HEK293T (cell line): ENCODE results near the gene FHIT.

Experiments used
- CTCF ChIA-PET: fragments of 350-600 bp; formaldehyde crosslinking; extraction: SDS; loops from one replicate; lab custom pipeline; 2021; ENCODE audit warnings: antibody characterized with exemption, inconsistent platforms; lab: Yijun Ruan, JAX
- POLR2A ChIA-PET: fragments of 350-600 bp; formaldehyde crosslinking; extraction: SDS; loops from one replicate; lab custom pipeline; 2020; ENCODE audit warnings: antibody characterized with exemption, inconsistent platforms; lab: Yijun Ruan, JAX
- DNase-seq: peaks from one replicate; pipeline ENCODE4 v3.0.0; 2012; ENCODE audit warnings: mixed read lengths; ENCODE audit errors: extremely low spot score
- ARNT ChIP-seq: fragments of 450-650 bp; IDR thresholded peaks from 2 replicates; pipeline ENCODE4 v1.6.1; 2017; ENCODE audit warnings: mild to moderate bottlenecking
- BHLHE40 ChIP-seq: fragments of 450-650 bp; IDR thresholded peaks from 2 replicates; pipeline ENCODE4 v1.6.1; 2016; ENCODE audit warnings: mild to moderate bottlenecking, moderate library complexity, borderline replicate concordance
- CTBP1 ChIP-seq: fragments of 450-650 bp; IDR thresholded peaks from 2 replicates; pipeline ENCODE4 v1.6.1; 2016; ENCODE audit warnings: borderline replicate concordance
- ELF4 ChIP-seq: fragments of 450-650 bp; IDR thresholded peaks from 2 replicates; pipeline ENCODE4 v1.6.1; 2017; ENCODE audit warnings: antibody characterized with exemption
- FOXA1 ChIP-seq: fragments of 450-650 bp; IDR thresholded peaks from 2 replicates; pipeline ENCODE4 v1.6.1; 2016; ENCODE audit warnings: mild to moderate bottlenecking
- FOXK2 ChIP-seq: fragments of 450-650 bp; IDR thresholded peaks from 2 replicates; pipeline ENCODE4 v1.6.1; 2016; ENCODE audit warnings: mild to moderate bottlenecking
- FOXM1 ChIP-seq: fragments of 450-650 bp; IDR thresholded peaks from 2 replicates; pipeline ENCODE4 v1.6.1; 2017; ENCODE audit warnings: mild to moderate bottlenecking, borderline replicate concordance
- HDGF ChIP-seq: fragments of 450-650 bp; IDR thresholded peaks from 2 replicates; pipeline ENCODE4 v1.6.1; 2017; ENCODE audit warnings: antibody characterized with exemption, borderline replicate concordance
- L3MBTL2 ChIP-seq: fragments of 450-650 bp; conservative IDR thresholded peaks from 2 replicates; pipeline ENCODE4 v1.6.1; 2016; ENCODE audit warnings: mild to moderate bottlenecking
- LEF1 ChIP-seq: fragments of 450-650 bp; IDR thresholded peaks from 2 replicates; pipeline ENCODE4 v1.6.1; 2017; ENCODE audit warnings: mild to moderate bottlenecking, borderline replicate concordance
- NFRKB ChIP-seq: fragments of 450-650 bp; IDR thresholded peaks from 2 replicates; pipeline ENCODE4 v1.6.1; 2016; ENCODE audit warnings: mild to moderate bottlenecking, moderate library complexity
- PKNOX1 ChIP-seq: fragments of 450-650 bp; IDR thresholded peaks from 2 replicates; pipeline ENCODE4 v1.6.1; 2016
- SP1 ChIP-seq: fragments of 450-650 bp; IDR thresholded peaks from 2 replicates; pipeline ENCODE4 v1.6.1; 2017
- SUZ12 ChIP-seq: fragments of 450-650 bp; IDR thresholded peaks from 2 replicates; pipeline ENCODE4 v1.6.1; 2016; ENCODE audit warnings: mild to moderate bottlenecking
- TARDBP ChIP-seq: fragments of 450-650 bp; IDR thresholded peaks from 2 replicates; pipeline ENCODE4 v1.6.1; 2016
- ZNF384 ChIP-seq: fragments of 450-650 bp; IDR thresholded peaks from 2 replicates; pipeline ENCODE4 v1.6.1; 2016

The FHIT gene

GRCh38 chr3:60167186-60167585 lies 1084.1 kb downstream of the FHIT start:
- no peak for DNase-seq
- TF ChIP-seq L3MBTL2 = no peak
- TF ChIP-seq ELF4 = no peak
- TF ChIP-seq BHLHE40 = no peak
- no peak for TF ChIP-seq NFRKB
- ChIA-PET CTCF (no interaction called here), POLR2A (no interaction called here)

GRCh38 chr3:60160822-60161748 lies 1090.2 kb downstream of the FHIT start:
- DNase-seq = no peak
- no peak for TF ChIP-seq FOXM1
- no peak for TF ChIP-seq TARDBP
- TF ChIP-seq SUZ12 = no peak
- TF ChIP-seq SP1 = no peak
- no peak for TF ChIP-seq ELF4
- TF ChIP-seq LEF1 = no peak
- no peak for TF ChIP-seq BHLHE40
- no peak for TF ChIP-seq FOXK2
- TF ChIP-seq L3MBTL2 = no peak
- no peak for TF ChIP-seq HDGF
- TF ChIP-seq ARNT = no peak
- no peak for TF ChIP-seq NFRKB
- TF ChIP-seq PKNOX1 = no peak
- TF ChIP-seq ZNF384 = no peak
- no peak for TF ChIP-seq CTBP1
- no peak for TF ChIP-seq FOXA1
- CTCF ChIA-PET = no interaction called here
- POLR2A ChIA-PET = no interaction called here

- no peak for TF ChIP-seq SUZ12
- no peak for TF ChIP-seq FOXA1
- TF ChIP-seq L3MBTL2 = no peak
- no peak for TF ChIP-seq CTBP1
- TF ChIP-seq BHLHE40 = no peak
- TF ChIP-seq ARNT = no peak
- TF ChIP-seq LEF1 = no peak
- TF ChIP-seq ELF4 = no peak
- no peak for TF ChIP-seq PKNOX1
- no peak for TF ChIP-seq NFRKB
- no peak for TF ChIP-seq HDGF
- no peak for TF ChIP-seq ZNF384
- TF ChIP-seq FOXM1 = no peak
- TF ChIP-seq SP1 = no peak
- no peak for TF ChIP-seq TARDBP
- TF ChIP-seq FOXK2 = no peak
- ChIA-PET CTCF (no interaction called here), POLR2A (no interaction called here)
- no peak for DNase-seq
Measured at GRCh38 chr3:60160111-60160821, 1091.0 kb downstream of the FHIT start.

GRCh38 chr3:60158035-60158434 lies 1093.2 kb downstream of the FHIT start:
- no peak for TF ChIP-seq PKNOX1
- no peak for TF ChIP-seq SUZ12
- CTCF ChIA-PET = interaction anchor here (0.6 kb wide), 1 partner anchor 615 kb away, joined by 3 read pairs; no protein-coding TSS in a partner anchor
- no peak for DNase-seq
- POLR2A ChIA-PET = no interaction called here

- TF ChIP-seq PKNOX1 (no peak), FOXK2 (no peak), ZNF384 (no peak), TARDBP (no peak), FOXM1 (no peak)
- no peak for DNase-seq
- CTCF ChIA-PET = no interaction called here
- POLR2A ChIA-PET = no interaction called here
Measured at GRCh38 chr3:60154011-60154410, 1097.2 kb downstream of the FHIT start.
